ENCODE results near the gene EPAS1. TPM values are rescaled to one million over a fixed set of nuclear protein-coding genes. Genes with fewer than 3 reads are reported as not detected.

The EPAS1 gene
- total RNA-seq, 1 experiment from 2014 or later: 8.5 TPM

GRCh38 chr2:46338674-46339073 is 41.5 kb downstream of the EPAS1 start:
- TF ChIP-seq RORB (CRISPR knock-in tag; IDR thresholded peaks at IDR 0.05): no peak
- no peak for TF ChIP-seq ATF2 (CRISPR knock-in tag; IDR thresholded peaks at IDR 0.05; ENCODE audit: borderline replicate concordance, low read depth)
- no peak for TF ChIP-seq MAX (CRISPR knock-in tag; IDR thresholded peaks at IDR 0.05)
- TF ChIP-seq E2F1 (CRISPR knock-in tag; IDR thresholded peaks at IDR 0.05): no peak
- TF ChIP-seq NR1H2 (CRISPR knock-in tag; IDR thresholded peaks at IDR 0.05): no peak
- TF ChIP-seq TEAD1 (CRISPR knock-in tag; IDR thresholded peaks at IDR 0.05): no peak
- TF ChIP-seq TCF7 (CRISPR knock-in tag; IDR thresholded peaks at IDR 0.05; ENCODE audit: low read depth): no peak
- no peak for TF ChIP-seq ZNF512 (CRISPR knock-in tag; IDR thresholded peaks at IDR 0.05; ENCODE audit: borderline replicate concordance)
- TF ChIP-seq FOXJ3 (CRISPR knock-in tag; IDR thresholded peaks at IDR 0.05; ENCODE audit: borderline replicate concordance): no peak
- no peak for TF ChIP-seq SMAD4 (CRISPR knock-in tag; IDR thresholded peaks at IDR 0.05)
- TF ChIP-seq USF2 (CRISPR knock-in tag; IDR thresholded peaks at IDR 0.05): no peak

GRCh38 chr2:46339200-46339599 is 42.0 kb downstream of the EPAS1 start:
- ChIA-PET CTCF (interaction anchor here (2.8 kb wide), 2 partner anchors 12 to 27 kb away, joined by 11 to 15 read pairs; no protein-coding TSS in a partner anchor), POLR2A (no interaction called here)
- no peaks in the 10 kb centered on the region for H3K36me3 Mint-ChIP-seq
- H3K4me1 Mint-ChIP-seq: peaks cover 37% of the 10 kb centered on the region
- no peak overlapping the region for H3K4me3 Mint-ChIP-seq
- H3K27me3 Mint-ChIP-seq (ENCODE audit: low read depth): peaks cover 8% of the 10 kb centered on the region
- no peak for ATAC-seq
- DNase-seq (ENCODE audit: low spot score): no peak
- no peaks in the 10 kb centered on the region for H3K9me3 Mint-ChIP-seq
- H3K27ac Mint-ChIP-seq: no peak overlapping the region
- no peak for TF ChIP-seq FOXP4 (CRISPR knock-in tag; IDR thresholded peaks at IDR 0.05)
- no peak for TF ChIP-seq ARID4B (CRISPR knock-in tag; IDR thresholded peaks at IDR 0.05; ENCODE audit: borderline replicate concordance)
- TF ChIP-seq NFYB (CRISPR knock-in tag; conservative IDR thresholded peaks at IDR 0.05; ENCODE audit: low read depth): no peak
- no peak for TF ChIP-seq ZNF425 (CRISPR knock-in tag; conservative IDR thresholded peaks at IDR 0.05)
- no peak for TF ChIP-seq PRRX2 (CRISPR knock-in tag; IDR thresholded peaks at IDR 0.05)
- no peak for TF ChIP-seq SMAD4 (CRISPR knock-in tag; IDR thresholded peaks at IDR 0.05)
- no peak for TF ChIP-seq IRF2 (CRISPR knock-in tag; IDR thresholded peaks at IDR 0.05; ENCODE audit: borderline replicate concordance, low read depth)
- no peak for TF ChIP-seq CREB1 (CRISPR knock-in tag; IDR thresholded peaks at IDR 0.05)
- no peak for TF ChIP-seq ZNF263 (CRISPR knock-in tag; IDR thresholded peaks at IDR 0.05; ENCODE audit: low read depth)
- TF ChIP-seq USF2 (CRISPR knock-in tag; IDR thresholded peaks at IDR 0.05): no peak
- no peak for TF ChIP-seq TCF7 (CRISPR knock-in tag; IDR thresholded peaks at IDR 0.05; ENCODE audit: low read depth)

More at GRCh38 chr2:46338674-46339073, 41.5 kb downstream of the EPAS1 start:
- no peak overlapping the region for H3K27ac Mint-ChIP-seq
- no peaks in the 10 kb centered on the region for H3K36me3 Mint-ChIP-seq
- H3K4me3 Mint-ChIP-seq: no peak overlapping the region
- H3K9me3 Mint-ChIP-seq: no peaks in the 10 kb centered on the region
- peaks cover 8% of the 10 kb centered on the region for H3K27me3 Mint-ChIP-seq (ENCODE audit: low read depth)
- DNase-seq (ENCODE audit: low spot score): no peak
- no peak for ATAC-seq
- H3K4me1 Mint-ChIP-seq: peaks cover 38% of the 10 kb centered on the region
- POLR2A ChIA-PET: no interaction called here
- CTCF ChIA-PET: interaction anchor here (0.8 to 2.8 kb wide), 3 partner anchors 11 to 44 kb away, joined by 3 to 15 read pairs (median 11); no protein-coding TSS in a partner anchor

All from WTC11 (cell line).